ENCODE results near the gene TFDP2.

- TF ChIP-seq, protein P1, sequence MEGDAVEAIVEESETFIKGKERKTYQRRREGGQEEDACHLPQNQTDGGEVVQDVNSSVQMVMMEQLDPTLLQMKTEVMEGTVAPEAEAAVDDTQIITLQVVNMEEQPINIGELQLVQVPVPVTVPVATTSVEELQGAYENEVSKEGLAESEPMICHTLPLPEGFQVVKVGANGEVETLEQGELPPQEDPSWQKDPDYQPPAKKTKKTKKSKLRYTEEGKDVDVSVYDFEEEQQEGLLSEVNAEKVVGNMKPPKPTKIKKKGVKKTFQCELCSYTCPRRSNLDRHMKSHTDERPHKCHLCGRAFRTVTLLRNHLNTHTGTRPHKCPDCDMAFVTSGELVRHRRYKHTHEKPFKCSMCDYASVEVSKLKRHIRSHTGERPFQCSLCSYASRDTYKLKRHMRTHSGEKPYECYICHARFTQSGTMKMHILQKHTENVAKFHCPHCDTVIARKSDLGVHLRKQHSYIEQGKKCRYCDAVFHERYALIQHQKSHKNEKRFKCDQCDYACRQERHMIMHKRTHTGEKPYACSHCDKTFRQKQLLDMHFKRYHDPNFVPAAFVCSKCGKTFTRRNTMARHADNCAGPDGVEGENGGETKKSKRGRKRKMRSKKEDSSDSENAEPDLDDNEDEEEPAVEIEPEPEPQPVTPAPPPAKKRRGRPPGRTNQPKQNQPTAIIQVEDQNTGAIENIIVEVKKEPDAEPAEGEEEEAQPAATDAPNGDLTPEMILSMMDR (IDR thresholded peaks at IDR 0.05; ENCODE audit: low read depth, low read length): no peak
- no peak for TF ChIP-seq POLR2A (IDR thresholded peaks at IDR 0.05; ENCODE audit: extremely low read depth, insufficient read length)
- TF ChIP-seq, protein P2, sequence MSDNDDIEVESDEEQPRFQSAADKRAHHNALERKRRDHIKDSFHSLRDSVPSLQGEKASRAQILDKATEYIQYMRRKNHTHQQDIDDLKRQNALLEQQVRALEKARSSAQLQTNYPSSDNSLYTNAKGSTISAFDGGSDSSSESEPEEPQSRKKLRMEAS (IDR thresholded peaks at IDR 0.05; ENCODE audit: low read depth, low read length): no peak
Observed at GRCh38 chr3:142159083-142159740, 9.9 kb upstream of the TFDP2 start.

Data from NB4 (cell line).